HepG2 (cell line): ENCODE results near the gene STK11. TPM values are rescaled to one million over a fixed set of nuclear protein-coding genes. Genes with fewer than 3 reads are reported as not detected.
"Not testable (repeated sequence)": the region's sequence is repeated elsewhere in the genome, so short reads cannot be mapped to it uniquely, and the experiment has no call there.

ENCODE experiments used
- AGO2 ChIP-seq: fragments of 200-400 bp; formaldehyde crosslinking; optimal IDR thresholded peaks from 2 replicates; pipeline ENCODE3; 2017; ENCODE audit warnings: mild to moderate bottlenecking, low read depth, low read length, moderate library complexity
- DRAP1 ChIP-seq: IDR thresholded peaks from 2 replicates; pipeline ENCODE4 v1.6.1; 2016; ENCODE audit warnings: missing genetic modification reagents, missing compliant biosample characterization
- HDAC2 ChIP-seq: sonication (generic); formaldehyde crosslinking; IDR thresholded peaks from 2 replicates; pipeline ENCODE4 v1.4.0; 2020; ENCODE audit warnings: missing genetic modification reagents
- HNF4A ChIP-seq: sonication (generic); formaldehyde crosslinking; IDR thresholded peaks from 2 replicates; pipeline ENCODE4 v1.4.0; 2020; ENCODE audit warnings: missing genetic modification reagents
- HNRNPL ChIP-seq: fragments of 200-400 bp; formaldehyde crosslinking; IDR thresholded peaks from 2 replicates; pipeline ENCODE4 v1.6.1; 2017; ENCODE audit warnings: mild to moderate bottlenecking, low read depth, low read length
- KDM4B ChIP-seq: sonication (generic); formaldehyde crosslinking; IDR thresholded peaks from 2 replicates; pipeline ENCODE4 v1.4.0; 2020; ENCODE audit warnings: missing genetic modification reagents
- KDM6A ChIP-seq: IDR thresholded peaks from 2 replicates; pipeline ENCODE4 v1.6.1; 2016; ENCODE audit warnings: low read depth
- KLF16 ChIP-seq, 2 experiments: sonication (generic) in 1 of 2; formaldehyde crosslinking in 1 of 2; IDR thresholded peaks; 2 replicates each; pipeline versions ENCODE4 v1.6.1 to v1.8.0; 2016 to 2023; ENCODE audit warnings: missing genetic modification reagents in 2 of 2, missing compliant biosample characterization in 1 of 2
- MED1 ChIP-seq: sonication (generic); formaldehyde crosslinking; IDR thresholded peaks from 2 replicates; pipeline ENCODE4 v1.4.0; 2020; ENCODE audit warnings: missing genetic modification reagents
- MIER3 ChIP-seq: IDR thresholded peaks from 2 replicates; pipeline ENCODE4 v1.6.1; 2016; ENCODE audit warnings: missing compliant biosample characterization, borderline replicate concordance
- PCBP1 ChIP-seq: fragments of 200-400 bp; formaldehyde crosslinking; IDR thresholded peaks from 2 replicates; pipeline ENCODE4 v1.6.1; 2017; ENCODE audit warnings: mild to moderate bottlenecking, low read depth, low read length, borderline replicate concordance
- SAP130 ChIP-seq: IDR thresholded peaks from 2 replicates; pipeline ENCODE4 v1.6.1; 2016; ENCODE audit warnings: low read depth
- SOX5 ChIP-seq: IDR thresholded peaks from 2 replicates; pipeline ENCODE4 v1.6.1; 2016; ENCODE audit warnings: borderline replicate concordance
- SOX6 ChIP-seq, 2 experiments: fragments of 450-650 bp in 1 of 2; sonication (generic) in 1 of 2; formaldehyde crosslinking in 1 of 2; IDR thresholded peaks; 2 replicates each; pipeline versions ENCODE4 v1.4.0 to v1.6.1; 2017 to 2020; ENCODE audit warnings: antibody characterized with exemption in 1 of 2, mild to moderate bottlenecking in 1 of 2, missing genetic modification reagents in 1 of 2
- ZBTB7A ChIP-seq: sonication (generic); formaldehyde crosslinking; IDR thresholded peaks from 2 replicates; pipeline ENCODE4 v1.8.0; 2022; ENCODE audit warnings: mild to moderate bottlenecking, missing genetic modification reagents
- ZFY ChIP-seq: sonication (generic); formaldehyde crosslinking; IDR thresholded peaks from 2 replicates; pipeline ENCODE4 v1.4.0; 2020; ENCODE audit warnings: missing genetic modification reagents
- ZNF225 ChIP-seq: sonication (generic); formaldehyde crosslinking; IDR thresholded peaks from 2 replicates; pipeline ENCODE4 v1.4.0; 2020; ENCODE audit warnings: mild to moderate bottlenecking, missing genetic modification reagents
- ZNF451 ChIP-seq: sonication (generic); formaldehyde crosslinking; IDR thresholded peaks from 2 replicates; pipeline ENCODE4 v1.5.0; 2020; ENCODE audit warnings: mild to moderate bottlenecking, missing genetic modification reagents
- ZNF598 ChIP-seq: sonication (generic); formaldehyde crosslinking; IDR thresholded peaks from 2 replicates; pipeline ENCODE4 v1.5.1; 2020; ENCODE audit warnings: mild to moderate bottlenecking, missing genetic modification reagents, borderline replicate concordance
- polyA plus RNA-seq, 8 experiments: library from polyadenylated mRNA; depleted of rRNA in 3 of 8; stranded (reverse) in 7 of 8; unstranded in 1 of 8; fragments of >200 nt; fragmentation: Illumina TruSeq in 4 of 8; extraction: Trizol in 4 of 8; gene quantifications; 2 replicates each; pipeline versions ENCODE4 v1.2.1 to v1.2.3, GENCODE V29; 2011 to 2016; ENCODE audit warnings: low read depth in 4 of 8, missing spikeins in 1 of 8, mixed read lengths in 1 of 8; ENCODE audit not compliant: insufficient read depth in 1 of 8
- total RNA-seq, 5 experiments: library from RNA; depleted of rRNA; stranded (reverse); fragments of >200 nt; fragmentation: Illumina TruSeq; extraction: Trizol; gene quantifications; 2 replicates each; pipeline ENCODE4 v1.2.3, GENCODE V29; 2016; ENCODE audit warnings: low read depth in 1 of 5
- TF ChIP-seq, protein P1 (sequence below): sonication (generic); formaldehyde crosslinking; IDR thresholded peaks from 2 replicates; pipeline ENCODE4 v1.4.0; 2020; ENCODE audit warnings: missing genetic modification reagents, mild to moderate bottlenecking, borderline replicate concordance
- TF ChIP-seq, protein P2 (sequence below): IDR thresholded peaks from 2 replicates; pipeline ENCODE4 v1.6.1; 2012; ENCODE audit warnings: inconsistent platforms
- TF ChIP-seq, protein P3 (sequence below): sonication (generic); formaldehyde crosslinking; IDR thresholded peaks from 2 replicates; pipeline ENCODE4 v1.5.1; 2020; ENCODE audit warnings: mild to moderate bottlenecking, missing genetic modification reagents, moderate library complexity
- TF ChIP-seq, protein P4 (sequence below): sonication (generic); IDR thresholded peaks from 2 replicates; pipeline ENCODE4 v1.6.1; 2016; ENCODE audit warnings: low read depth, borderline replicate concordance

STK11 gene
- total and polyA plus RNA-seq, 2 of the 13 experiments (the other 11 are each of a cell fraction or from before 2014, with no cell fraction given): 27.5 to 43.6 TPM

GRCh38 chr19:1246265-1247087 is 40.9 kb downstream of the STK11 start (continued):
- TF ChIP-seq, protein P1, sequence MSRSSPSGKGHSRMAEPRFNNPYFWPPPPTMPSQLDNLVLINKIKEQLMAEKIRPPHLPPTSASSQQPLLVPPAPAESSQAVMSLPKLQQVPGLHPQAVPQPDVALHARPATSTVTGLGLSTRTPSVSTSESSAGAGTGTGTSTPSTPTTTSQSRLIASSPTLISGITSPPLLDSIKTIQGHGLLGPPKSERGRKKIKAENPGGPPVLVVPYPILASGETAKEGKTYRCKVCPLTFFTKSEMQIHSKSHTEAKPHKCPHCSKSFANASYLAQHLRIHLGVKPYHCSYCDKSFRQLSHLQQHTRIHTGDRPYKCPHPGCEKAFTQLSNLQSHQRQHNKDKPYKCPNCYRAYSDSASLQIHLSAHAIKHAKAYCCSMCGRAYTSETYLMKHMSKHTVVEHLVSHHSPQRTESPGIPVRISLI (CRISPR knock-in tag): peak; percentile 93
- peak; percentile 43 for TF ChIP-seq HNF4A (CRISPR knock-in tag)
- TF ChIP-seq ZBTB7A: peak; percentile 68; the same call in 1 of the 2 replicates
- 0 out of 2 replicates have a peak, but pooled peaks have one; percentile 48 for TF ChIP-seq DRAP1 (CRISPR knock-in tag)
- TF ChIP-seq KLF16 (CRISPR knock-in tag; IDR thresholded peaks at IDR 0.05): 0 out of 4 replicates have a peak, but pooled peaks of 1 of the 2 experiments have one; percentile 15
- 0 out of 2 replicates have a peak, but pooled peaks have one; percentile 24 for TF ChIP-seq PCBP1
- TF ChIP-seq SOX5 (CRISPR knock-in tag): peak; percentile 70
- 0 out of 2 replicates have a peak, but pooled peaks have one; percentile 19 for TF ChIP-seq KDM4B
- peak; percentile 29; the same call in 1 of the 2 replicates for TF ChIP-seq MIER3 (CRISPR knock-in tag)
- TF ChIP-seq SAP130: peak; percentile 65
- TF ChIP-seq AGO2: peak; percentile 80
- 0 out of 2 replicates have a peak, but pooled peaks have one; percentile 1 for TF ChIP-seq ZFY
- peak; percentile 68; the same call in 1 of the 2 replicates for TF ChIP-seq KDM6A
- TF ChIP-seq, protein P2, sequence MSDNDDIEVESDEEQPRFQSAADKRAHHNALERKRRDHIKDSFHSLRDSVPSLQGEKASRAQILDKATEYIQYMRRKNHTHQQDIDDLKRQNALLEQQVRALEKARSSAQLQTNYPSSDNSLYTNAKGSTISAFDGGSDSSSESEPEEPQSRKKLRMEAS: peak; percentile 50
- peak; percentile 50; the same call in 1 of the 2 replicates for TF ChIP-seq HDAC2 (CRISPR knock-in tag)
- not testable (repeated sequence) for TF ChIP-seq SOX6 (IDR thresholded peaks at IDR 0.05)
- TF ChIP-seq SOX6 (CRISPR knock-in tag; IDR thresholded peaks at IDR 0.05): peak; percentile 85
- peak; percentile 80 for TF ChIP-seq HNRNPL
- peak; percentile 72; the same call in 1 of the 2 replicates for TF ChIP-seq ZNF598 (CRISPR knock-in tag)
- TF ChIP-seq MED1 (CRISPR knock-in tag): peak; percentile 70
- peak; percentile 61; the same call in 1 of the 2 replicates for TF ChIP-seq ZNF451 (CRISPR knock-in tag)
- TF ChIP-seq, protein P3, sequence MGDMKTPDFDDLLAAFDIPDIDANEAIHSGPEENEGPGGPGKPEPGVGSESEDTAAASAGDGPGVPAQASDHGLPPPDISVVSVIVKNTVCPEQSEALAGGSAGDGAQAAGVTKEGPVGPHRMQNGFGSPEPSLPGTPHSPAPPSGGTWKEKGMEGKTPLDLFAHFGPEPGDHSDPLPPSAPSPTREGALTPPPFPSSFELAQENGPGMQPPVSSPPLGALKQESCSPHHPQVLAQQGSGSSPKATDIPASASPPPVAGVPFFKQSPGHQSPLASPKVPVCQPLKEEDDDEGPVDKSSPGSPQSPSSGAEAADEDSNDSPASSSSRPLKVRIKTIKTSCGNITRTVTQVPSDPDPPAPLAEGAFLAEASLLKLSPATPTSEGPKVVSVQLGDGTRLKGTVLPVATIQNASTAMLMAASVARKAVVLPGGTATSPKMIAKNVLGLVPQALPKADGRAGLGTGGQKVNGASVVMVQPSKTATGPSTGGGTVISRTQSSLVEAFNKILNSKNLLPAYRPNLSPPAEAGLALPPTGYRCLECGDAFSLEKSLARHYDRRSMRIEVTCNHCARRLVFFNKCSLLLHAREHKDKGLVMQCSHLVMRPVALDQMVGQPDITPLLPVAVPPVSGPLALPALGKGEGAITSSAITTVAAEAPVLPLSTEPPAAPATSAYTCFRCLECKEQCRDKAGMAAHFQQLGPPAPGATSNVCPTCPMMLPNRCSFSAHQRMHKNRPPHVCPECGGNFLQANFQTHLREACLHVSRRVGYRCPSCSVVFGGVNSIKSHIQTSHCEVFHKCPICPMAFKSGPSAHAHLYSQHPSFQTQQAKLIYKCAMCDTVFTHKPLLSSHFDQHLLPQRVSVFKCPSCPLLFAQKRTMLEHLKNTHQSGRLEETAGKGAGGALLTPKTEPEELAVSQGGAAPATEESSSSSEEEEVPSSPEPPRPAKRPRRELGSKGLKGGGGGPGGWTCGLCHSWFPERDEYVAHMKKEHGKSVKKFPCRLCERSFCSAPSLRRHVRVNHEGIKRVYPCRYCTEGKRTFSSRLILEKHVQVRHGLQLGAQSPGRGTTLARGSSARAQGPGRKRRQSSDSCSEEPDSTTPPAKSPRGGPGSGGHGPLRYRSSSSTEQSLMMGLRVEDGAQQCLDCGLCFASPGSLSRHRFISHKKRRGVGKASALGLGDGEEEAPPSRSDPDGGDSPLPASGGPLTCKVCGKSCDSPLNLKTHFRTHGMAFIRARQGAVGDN: peak; percentile 83
- TF ChIP-seq ZNF225 (CRISPR knock-in tag): peak; percentile 79; the same call in 1 of the 2 replicates
- TF ChIP-seq, protein P4, sequence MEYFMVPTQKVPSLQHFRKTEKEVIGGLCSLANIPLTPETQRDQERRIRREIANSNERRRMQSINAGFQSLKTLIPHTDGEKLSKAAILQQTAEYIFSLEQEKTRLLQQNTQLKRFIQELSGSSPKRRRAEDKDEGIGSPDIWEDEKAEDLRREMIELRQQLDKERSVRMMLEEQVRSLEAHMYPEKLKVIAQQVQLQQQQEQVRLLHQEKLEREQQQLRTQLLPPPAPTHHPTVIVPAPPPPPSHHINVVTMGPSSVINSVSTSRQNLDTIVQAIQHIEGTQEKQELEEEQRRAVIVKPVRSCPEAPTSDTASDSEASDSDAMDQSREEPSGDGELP: peak; percentile 36; the same call in 1 of the 2 replicates
